Keratinocyte (primary cell): ENCODE results near the gene PTPN4.
"Not testable (repeated sequence)": the region's sequence is repeated elsewhere in the genome, so short reads cannot be mapped to it uniquely, and the experiment has no call there.

Experiments
- CTCF ChIP-seq, 3 experiments: IDR thresholded peaks in 1 of 3; conservative IDR thresholded peaks in 1 of 3; optimal IDR thresholded peaks in 1 of 3; 2 replicates in 2 of 3; 3 replicates in 1 of 3; pipeline versions ENCODE3 to v1.5.1; 2011; ENCODE audit warnings: low read length in 3 of 3, mild to moderate bottlenecking in 3 of 3, moderate library complexity in 2 of 3, control low read depth in 1 of 3, inconsistent platforms in 1 of 3; ENCODE audit not compliant: insufficient read depth in 2 of 3; ENCODE audit errors: extremely low read depth in 1 of 3
- EZH2 ChIP-seq: IDR thresholded peaks from one replicate; pipeline ENCODE4 v1.6.1; 2012; ENCODE audit warnings: inconsistent platforms, mild to moderate bottlenecking, low read length, moderate library complexity

DNA sequence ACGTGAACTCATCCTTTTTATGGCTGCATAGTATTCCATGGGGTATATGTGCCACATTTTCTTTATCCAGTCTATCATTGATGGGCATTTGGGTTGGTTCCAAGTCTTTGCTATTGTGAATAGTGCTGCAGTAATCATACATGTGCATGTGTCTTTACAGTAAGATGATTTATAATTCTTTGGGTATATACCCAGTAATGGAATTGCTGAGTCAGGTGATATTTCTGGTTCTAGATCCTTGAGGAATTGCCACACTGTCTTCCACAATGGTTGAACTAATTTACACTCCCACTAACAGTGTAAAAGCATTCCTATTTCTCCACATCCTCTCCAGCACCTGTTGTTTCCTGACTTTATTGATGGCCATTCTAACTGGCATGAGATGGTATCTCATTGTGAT is 262.8 kb downstream of the PTPN4 start:
- not testable (repeated sequence) for TF ChIP-seq CTCF (optimal IDR thresholded peaks at IDR 0.05 in 1 of 3, IDR thresholded peaks at IDR 0.05 in 1 of 3, conservative IDR thresholded peaks at IDR 0.05 in 1 of 3; ENCODE audit: extremely low read depth in 1 of 3, insufficient read depth in 2 of 3, low read length in 3 of 3); EZH2
